Muscle layer of colon (tissue), 2 donors: ENCODE results near the gene PAQR8.

Source experiments
- H3K27ac ChIP-seq: one replicate; pipeline ENCODE4 v1.7.0; 2013; ENCODE audit warnings: low read depth, mild to moderate bottlenecking, low read length, moderate library complexity
- H3K27me3 ChIP-seq, 2 donors: one replicate each; pipeline ENCODE4 v1.7.0; 2013; ENCODE audit warnings: low read length in 2 of 2, mild to moderate bottlenecking in 2 of 2; ENCODE audit not compliant: insufficient read depth in 2 of 2, control insufficient read depth in 1 of 2
- H3K36me3 ChIP-seq: one replicate; pipeline ENCODE4 v1.7.0; 2013; ENCODE audit warnings: mild to moderate bottlenecking, low read length; ENCODE audit not compliant: insufficient read depth
- H3K4me1 ChIP-seq: one replicate; pipeline ENCODE4 v1.7.0; 2013; ENCODE audit warnings: mild to moderate bottlenecking, low read length; ENCODE audit not compliant: insufficient read depth
- H3K4me3 ChIP-seq, 2 donors: one replicate each; pipeline ENCODE4 v1.7.0; 2013; ENCODE audit warnings: low read length in 2 of 2, low read depth in 1 of 2, mild to moderate bottlenecking in 1 of 2, moderate library complexity in 1 of 2
- H3K9ac ChIP-seq: one replicate; pipeline ENCODE4 v1.7.0; 2013; ENCODE audit warnings: low read length
- H3K9me3 ChIP-seq: one replicate; pipeline ENCODE4 v1.7.0; 2013; ENCODE audit warnings: mild to moderate bottlenecking, low read length
- donor health status: abdominal sarcoma.
- donor health status: Adenocarcinoma of cecum.

The PAQR8 gene

GRCh38 chr6:52399511-52400312 lies 37.8 kb downstream of the PAQR8 start:
- Histone ChIP-seq H3K4me3 (no peak overlapping the region), H3K4me1 (peaks cover 8% of the 10 kb centered on the region), H3K9ac (no peak overlapping the region), H3K36me3 (peaks cover 6% of the 10 kb centered on the region), H3K9me3 (no peaks in the 10 kb centered on the region), H3K27me3 (no peaks in the 10 kb centered on the region), H3K27ac (no peak overlapping the region)

DNA sequence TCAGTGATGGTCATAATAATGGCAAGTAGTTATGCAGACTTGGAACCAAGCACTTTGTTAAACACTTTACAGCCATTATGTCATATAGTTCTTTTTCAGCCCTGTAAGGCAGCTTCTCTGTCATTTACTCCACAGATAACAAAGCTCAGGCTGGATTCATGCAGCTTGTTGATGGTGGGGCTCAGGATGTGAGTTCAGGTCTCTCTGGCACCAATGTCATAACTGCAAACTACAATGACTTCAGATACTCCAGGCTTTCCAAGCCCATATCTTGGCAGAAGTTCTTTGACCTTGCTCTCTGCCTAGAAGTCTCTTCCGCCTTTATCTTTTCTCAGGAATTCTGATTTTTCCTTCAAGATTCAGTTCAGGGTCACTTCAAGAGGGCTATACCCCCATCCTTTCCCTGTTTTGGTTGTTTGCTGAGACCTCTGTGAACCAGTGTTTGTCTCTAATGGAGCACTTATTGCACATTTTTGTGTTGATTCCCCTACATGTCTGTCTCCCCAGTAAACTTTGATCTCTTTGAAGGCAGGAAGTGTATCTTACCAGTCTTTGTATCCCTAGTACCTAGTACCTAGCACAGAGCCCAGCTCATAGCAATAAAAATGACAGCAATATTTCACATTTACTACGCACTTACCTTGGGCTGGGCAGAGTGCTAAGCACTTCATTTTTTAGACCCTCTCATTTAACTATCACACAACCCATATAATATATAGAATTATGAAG lies 38.5 kb downstream of the PAQR8 start:
- Histone ChIP-seq H3K9me3 (no peaks in the 10 kb centered on the region), H3K27ac (no peak overlapping the region)

DNA sequence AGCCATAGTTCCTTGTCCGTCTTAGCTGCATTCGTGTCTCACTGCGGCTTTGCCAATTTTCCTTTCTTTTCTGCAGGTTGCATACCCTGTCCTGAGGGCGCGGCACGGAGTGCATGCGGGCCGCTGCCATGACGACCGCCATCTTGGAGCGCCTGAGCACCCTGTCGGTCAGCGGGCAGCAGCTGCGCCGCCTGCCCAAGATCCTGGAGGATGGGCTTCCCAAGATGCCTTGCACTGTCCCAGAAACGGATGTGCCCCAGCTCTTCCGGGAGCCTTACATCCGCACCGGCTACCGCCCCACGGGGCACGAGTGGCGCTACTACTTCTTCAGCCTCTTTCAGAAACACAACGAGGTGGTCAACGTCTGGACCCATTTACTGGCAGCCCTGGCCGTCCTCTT lies 41.1 kb downstream of the PAQR8 start:
- no peaks in the 10 kb centered on the region for H3K9me3 ChIP-seq
- no peak overlapping the region for H3K4me3 ChIP-seq
- H3K4me1 ChIP-seq: peaks cover 8% of the 10 kb centered on the region
- H3K27me3 ChIP-seq: no peaks in the 10 kb centered on the region
- H3K27ac ChIP-seq: no peak overlapping the region
- no peak overlapping the region for H3K9ac ChIP-seq
- H3K36me3 ChIP-seq: peaks cover 9% of the 10 kb centered on the region

More for the DNA sequence above, 38.5 kb downstream of the PAQR8 start:
- no peak overlapping the region for H3K9ac ChIP-seq
- H3K27me3 ChIP-seq: no peaks in the 10 kb centered on the region
- H3K4me3 ChIP-seq: no peak overlapping the region
- H3K36me3 ChIP-seq: peaks cover 9% of the 10 kb centered on the region
- H3K4me1 ChIP-seq: peaks cover 8% of the 10 kb centered on the region

DNA sequence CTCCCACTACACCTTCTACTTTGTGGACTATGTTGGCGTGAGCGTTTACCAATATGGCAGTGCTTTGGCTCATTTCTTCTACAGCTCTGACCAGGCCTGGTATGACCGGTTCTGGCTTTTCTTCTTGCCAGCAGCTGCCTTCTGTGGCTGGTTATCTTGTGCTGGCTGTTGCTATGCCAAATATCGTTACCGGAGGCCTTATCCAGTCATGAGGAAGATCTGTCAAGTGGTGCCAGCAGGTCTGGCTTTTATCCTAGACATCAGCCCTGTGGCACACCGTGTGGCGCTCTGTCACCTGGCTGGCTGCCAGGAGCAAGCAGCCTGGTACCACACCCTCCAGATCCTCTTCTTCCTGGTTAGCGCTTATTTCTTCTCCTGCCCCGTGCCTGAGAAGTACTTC lies 41.7 kb downstream of the PAQR8 start:
- no peaks in the 10 kb centered on the region for H3K27me3 ChIP-seq
- H3K4me3 ChIP-seq: no peak overlapping the region
- peaks cover 9% of the 10 kb centered on the region for H3K36me3 ChIP-seq
- H3K9ac ChIP-seq: no peak overlapping the region
- H3K4me1 ChIP-seq: peaks cover 8% of the 10 kb centered on the region
- H3K27ac ChIP-seq: no peak overlapping the region
- H3K9me3 ChIP-seq: no peaks in the 10 kb centered on the region

GRCh38 chr6:52405243-52405642 lies 43.3 kb downstream of the PAQR8 start:
- H3K27me3 ChIP-seq: no peaks in the 10 kb centered on the region
- H3K4me3 ChIP-seq: no peak overlapping the region
- H3K36me3 ChIP-seq: peaks cover 9% of the 10 kb centered on the region
- H3K9me3 ChIP-seq: no peaks in the 10 kb centered on the region
- no peak overlapping the region for H3K9ac ChIP-seq
- peaks cover 5% of the 10 kb centered on the region for H3K4me1 ChIP-seq
- H3K27ac ChIP-seq: no peak overlapping the region

DNA sequence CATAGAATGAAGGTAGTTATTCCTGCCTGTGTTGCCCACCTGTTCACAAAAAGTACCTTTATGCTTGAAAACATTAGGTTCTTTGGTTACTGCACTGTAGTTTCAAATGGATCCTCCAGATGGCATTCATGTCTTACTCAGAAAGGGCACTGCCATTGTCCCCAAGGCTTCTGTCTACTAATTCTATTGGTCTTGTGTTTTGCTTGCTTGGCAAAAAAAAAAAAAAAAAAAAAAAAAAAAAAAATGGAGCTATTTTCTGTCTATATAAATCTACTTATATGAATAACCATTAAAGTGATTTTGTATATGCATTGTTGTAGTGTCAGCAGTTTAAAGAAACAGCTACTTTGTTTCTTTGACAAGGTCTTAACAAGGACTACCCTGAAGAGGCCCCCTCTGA lies 45.5 kb downstream of the PAQR8 start:
- H3K27me3 ChIP-seq: no peaks in the 10 kb centered on the region
- no peaks in the 10 kb centered on the region for H3K9me3 ChIP-seq
- peaks cover 9% of the 10 kb centered on the region for H3K36me3 ChIP-seq
- no peak overlapping the region for H3K9ac ChIP-seq
- peaks cover 14% of the 10 kb centered on the region for H3K4me1 ChIP-seq
- H3K4me3 ChIP-seq: no peak overlapping the region
- H3K27ac ChIP-seq: no peak overlapping the region

DNA sequence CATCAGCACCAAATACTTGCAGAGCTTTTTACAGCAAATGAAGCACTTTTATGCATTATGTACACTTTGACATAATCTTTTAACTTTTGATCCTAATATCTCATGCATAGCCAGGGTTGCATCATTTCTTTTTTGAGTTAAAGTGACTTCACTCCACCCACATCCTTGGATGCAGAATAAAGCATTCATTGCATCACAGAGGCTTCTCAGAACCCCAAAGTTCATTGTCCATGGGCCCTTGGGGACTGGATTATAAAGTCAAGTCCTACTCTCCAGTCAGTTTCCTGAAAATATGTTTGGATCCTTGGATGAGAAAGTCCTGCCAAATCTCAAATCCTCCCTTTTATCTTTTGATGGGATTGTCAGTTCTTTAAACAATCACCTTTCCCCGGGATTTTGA lies 47.5 kb downstream of the PAQR8 start:
- H3K9me3 ChIP-seq: no peaks in the 10 kb centered on the region
- no peak overlapping the region for H3K27ac ChIP-seq
- peaks cover 5% of the 10 kb centered on the region for H3K36me3 ChIP-seq
- peaks cover 10% of the 10 kb centered on the region for H3K4me1 ChIP-seq
- no peaks in the 10 kb centered on the region for H3K27me3 ChIP-seq
- no peak overlapping the region for H3K4me3 ChIP-seq
- H3K9ac ChIP-seq: no peak overlapping the region

GRCh38 chr6:52410979-52411378 lies 49.0 kb downstream of the PAQR8 start:
- Histone ChIP-seq H3K36me3 (no peaks in the 10 kb centered on the region), H3K4me1 (peaks cover 10% of the 10 kb centered on the region), H3K4me3 (no peak overlapping the region), H3K9ac (no peak overlapping the region), H3K27ac (no peak overlapping the region), H3K9me3 (no peaks in the 10 kb centered on the region), H3K27me3 (no peaks in the 10 kb centered on the region)

- H3K4me1 ChIP-seq: peaks cover 13% of the 10 kb centered on the region
- no peaks in the 10 kb centered on the region for H3K27me3 ChIP-seq
Measured at GRCh38 chr6:52411911-52412310, 50.0 kb downstream of the PAQR8 start.

DNA sequence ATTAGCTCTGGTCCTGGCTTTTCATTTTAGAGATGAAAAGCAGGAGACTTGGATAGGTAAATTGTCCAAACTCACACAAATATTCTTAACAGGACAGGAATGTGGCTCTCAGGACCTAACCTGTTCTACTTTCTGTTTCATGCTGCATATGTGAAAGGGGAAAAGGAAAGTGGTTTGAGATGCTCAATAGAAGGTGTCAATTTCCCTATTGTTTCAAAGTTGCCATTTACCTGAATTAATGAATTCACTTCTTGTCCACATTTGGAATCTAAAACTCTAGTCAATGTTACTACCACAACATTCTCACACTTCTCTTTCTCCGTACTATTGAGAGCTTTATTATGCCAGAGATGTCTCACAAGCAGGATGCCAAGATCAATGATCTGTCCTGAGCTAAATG lies 53.4 kb downstream of the PAQR8 start:
- Histone ChIP-seq H3K27me3 (no peaks in the 10 kb centered on the region), H3K27ac (no peak overlapping the region), H3K9me3 (no peaks in the 10 kb centered on the region), H3K36me3 (no peaks in the 10 kb centered on the region), H3K4me3 (no peak overlapping the region), H3K9ac (no peak overlapping the region), H3K4me1 (peaks cover 20% of the 10 kb centered on the region)

More at GRCh38 chr6:52411911-52412310, 50.0 kb downstream of the PAQR8 start:
- Histone ChIP-seq H3K9ac (no peak overlapping the region), H3K36me3 (no peaks in the 10 kb centered on the region), H3K27ac (no peak overlapping the region), H3K4me3 (no peak overlapping the region), H3K9me3 (no peaks in the 10 kb centered on the region)

GRCh38 chr6:52415917-52416628 lies 54.1 kb downstream of the PAQR8 start:
- Histone ChIP-seq H3K36me3 (no peaks in the 10 kb centered on the region), H3K9me3 (no peaks in the 10 kb centered on the region), H3K9ac (no peak overlapping the region), H3K4me1 (peaks cover 18% of the 10 kb centered on the region), H3K27ac (no peak overlapping the region), H3K4me3 (no peak overlapping the region), H3K27me3 (no peaks in the 10 kb centered on the region)
